NCI-H526 treated with DMSO at 0.1 percent for 48 hours (cell line): ENCODE measurements around the gene WDR7.

Experiments
- DNase-seq: peaks from one replicate; lab custom pipeline; 2025; lab: John Stamatoyannopoulos, UW

The WDR7 gene

DNA sequence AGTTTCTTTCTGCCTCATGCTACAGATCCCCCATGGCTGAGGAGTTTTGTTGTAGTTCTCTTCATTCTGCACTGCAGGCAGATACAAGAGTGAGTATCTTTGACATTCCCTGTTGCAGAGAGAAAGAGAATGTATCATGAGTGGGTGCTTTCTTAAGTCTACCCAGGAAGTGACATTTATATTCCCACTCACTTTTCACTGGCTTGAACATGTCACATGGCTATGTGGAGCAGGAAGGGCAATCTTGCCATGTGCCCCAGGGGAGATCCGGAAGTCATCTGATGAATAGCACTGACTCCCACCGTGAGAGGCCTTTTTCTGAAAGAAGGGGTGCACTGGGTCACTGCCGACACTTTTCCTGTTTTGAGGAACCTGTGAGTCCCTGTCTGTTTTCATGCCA lies 429.3 kb downstream of the WDR7 start:
- no peak for DNase-seq

DNA sequence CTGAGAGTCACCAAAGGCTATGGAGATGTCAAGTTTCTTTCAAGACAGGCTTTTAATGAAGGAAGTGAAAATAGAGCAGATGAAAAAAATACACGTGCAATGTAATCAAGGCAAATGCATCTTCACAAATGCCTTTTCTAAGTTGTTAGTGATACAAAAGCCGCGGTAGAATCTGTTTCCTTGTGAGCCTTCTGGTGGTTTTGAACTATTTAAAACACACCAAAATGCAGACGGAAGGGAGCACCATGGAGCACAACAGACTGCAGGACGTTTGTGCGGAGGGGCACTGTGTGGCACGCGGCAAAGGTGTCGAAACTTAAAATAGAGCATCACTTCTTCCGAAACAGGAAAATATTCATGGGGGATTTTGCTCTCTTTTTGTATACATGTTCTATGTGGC lies 430.7 kb downstream of the WDR7 start:
- DNase-seq = no peak

DNA sequence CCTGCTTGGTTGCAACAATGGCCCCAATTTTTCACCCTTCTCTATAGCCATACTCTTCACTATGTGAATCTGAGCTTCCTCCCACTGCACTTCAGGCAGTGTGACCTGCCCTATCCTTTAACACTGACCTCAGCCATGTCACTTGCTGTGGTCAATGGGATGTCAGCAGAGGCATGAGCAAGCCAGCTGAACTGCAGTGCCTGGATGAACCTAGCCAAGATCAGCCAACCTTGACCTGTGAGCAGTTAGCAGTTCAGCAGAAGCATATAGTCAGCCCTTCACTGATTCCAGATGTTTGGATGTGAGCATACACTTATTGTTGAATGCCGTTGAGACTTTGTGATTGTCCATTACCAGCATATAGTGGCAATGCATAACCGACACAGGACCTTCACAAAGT lies 432.3 kb downstream of the WDR7 start:
- no peak for DNase-seq

DNA sequence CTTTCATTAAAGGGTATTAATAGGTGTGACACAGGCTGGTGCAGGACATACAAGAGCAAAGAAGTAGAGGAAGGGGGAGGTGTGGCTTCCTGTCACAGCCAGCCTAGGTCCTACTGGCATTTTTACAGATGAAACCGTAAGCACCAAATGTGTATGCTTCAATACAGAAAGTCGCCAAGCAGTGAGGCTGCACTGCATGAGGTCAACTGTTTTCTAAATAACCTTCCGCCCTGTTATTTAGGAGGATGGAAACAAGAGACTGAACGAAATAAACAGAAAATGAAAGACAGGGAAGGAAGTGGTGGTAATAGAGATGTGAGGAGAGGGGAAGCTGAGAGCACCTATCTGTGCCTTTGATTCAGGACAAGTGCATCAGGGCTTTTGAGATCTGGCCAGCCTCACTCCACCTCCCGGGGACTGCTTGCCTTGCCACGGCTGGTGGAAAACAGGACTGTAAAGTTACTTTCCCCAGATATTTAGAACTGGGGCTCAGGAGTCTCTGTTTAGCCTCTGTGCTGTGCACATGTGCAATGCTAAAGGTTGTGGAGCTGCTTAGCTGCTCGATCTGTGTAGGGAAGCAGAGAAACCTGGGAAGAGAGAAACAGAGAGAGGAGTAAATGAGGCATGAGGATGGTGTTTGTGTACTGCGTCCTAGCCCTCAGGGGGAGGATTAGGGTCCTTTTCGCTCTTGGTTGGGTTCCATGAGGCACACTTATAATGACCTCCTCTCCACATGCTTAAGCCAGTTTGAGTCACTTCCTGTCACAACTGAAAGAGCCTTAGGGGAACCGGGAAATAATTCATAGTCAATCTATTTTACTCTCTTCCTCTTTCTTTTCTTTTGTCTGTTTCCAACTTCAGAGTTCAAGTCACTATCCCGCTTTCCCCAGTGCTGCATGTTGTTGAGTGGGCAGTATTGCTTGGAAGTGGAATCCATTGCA lies 433.4 kb downstream of the WDR7 start:
- DNase-seq = no peak

DNA sequence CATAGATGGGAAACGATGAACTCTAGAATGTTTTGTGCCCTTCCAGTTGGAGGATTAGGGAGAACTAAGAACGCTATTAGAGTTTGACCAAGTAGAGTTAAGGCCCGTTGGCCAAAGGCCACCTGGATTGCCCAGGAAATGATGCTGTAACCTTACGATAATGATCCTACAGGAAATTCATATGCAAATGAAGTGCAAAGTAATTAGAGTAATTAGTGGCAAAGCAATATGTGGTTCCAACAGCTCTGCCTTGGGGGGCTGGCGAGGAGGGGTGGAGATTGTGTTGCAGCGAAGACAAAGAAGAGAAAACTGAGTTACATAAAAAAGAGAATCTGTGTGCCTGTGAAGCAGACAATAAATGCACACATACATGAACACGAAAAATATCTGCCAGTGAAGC lies 434.2 kb downstream of the WDR7 start:
- no peak for DNase-seq

DNA sequence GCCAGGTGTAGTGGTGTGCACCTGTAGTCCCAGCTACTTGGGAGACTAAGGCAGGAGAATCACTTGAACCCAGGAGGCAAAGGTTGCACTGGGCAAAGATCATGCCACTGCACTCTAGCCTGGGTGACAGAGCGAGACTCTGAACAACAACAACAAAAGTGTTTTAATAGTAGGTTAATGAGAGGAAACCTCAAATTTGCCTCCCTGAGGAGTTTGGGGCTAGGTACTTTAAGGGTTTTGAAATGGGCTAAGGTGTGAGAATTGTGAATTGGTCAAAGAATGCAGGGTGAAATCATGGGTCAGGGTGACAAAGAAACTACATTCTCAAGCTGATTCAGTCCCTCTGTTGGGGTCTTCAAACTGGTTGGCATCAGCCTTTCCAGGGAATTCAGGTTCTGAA lies 435.0 kb downstream of the WDR7 start:
- DNase-seq = no peak
